Measurements from ENCODE around the gene KCTD8. TPM values are rescaled to one million over a fixed set of nuclear protein-coding genes. Genes with fewer than 3 reads are reported as not detected.

The KCTD8 gene
- total RNA-seq, 1 experiment from 2014 or later = not detected

DNA sequence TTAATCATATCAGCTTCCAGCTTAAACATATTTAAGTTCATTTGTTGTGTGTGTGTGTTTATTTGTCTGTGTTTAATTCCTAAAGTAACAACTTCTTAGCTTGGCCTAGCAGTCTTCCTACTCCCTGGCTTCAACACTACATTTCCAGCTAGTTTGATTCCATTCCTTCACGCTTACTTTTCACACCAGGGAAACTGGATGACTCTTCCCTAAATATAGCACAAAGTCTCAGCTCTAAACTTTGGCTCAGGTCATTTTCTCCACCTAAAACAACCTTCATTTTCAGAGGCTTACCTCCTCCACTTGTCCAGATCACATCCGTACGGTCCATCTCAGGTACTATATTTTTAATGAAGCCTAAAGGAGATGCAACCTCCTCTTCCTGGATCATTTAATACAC, 94.4 kb downstream of the KCTD8 start:
- BruUV-seq (replicated peaks) = no TSS peak
- ChIA-PET CTCF (no interaction called here), POLR2A (no interaction called here), RAD21 (ENCODE audit: low non-redundant PET in 1 of 2, low total read pairs in 2 of 2, uncharacterized antibody in 2 of 2, unreplicated experiment in 2 of 2) (no interaction called here)
- no peak for ATAC-seq
- Histone ChIP-seq H4K20me1 (ENCODE audit: insufficient read depth) (no peaks in the 10 kb centered on the region), H2AFZ (ENCODE audit: low read depth, low read length, poor library complexity, severe bottlenecking) (no peak overlapping the region), H3K9me2 (ENCODE audit: insufficient read depth) (no peaks in the 10 kb centered on the region), H3K27me3 (ENCODE audit: insufficient read depth, low read length) (no peaks in the 10 kb centered on the region), H3K36me3 (ENCODE audit: control insufficient read depth in 1 of 2, insufficient read depth in 2 of 2, low read length in 2 of 2) (no peaks in the 10 kb centered on the region), H3K4me3 (replicated peaks in 1 of 2; ENCODE audit: low read depth in 1 of 2, low read length in 2 of 2) (no peak overlapping the region), H3K27ac (ENCODE audit: low read depth, low read length) (no peak overlapping the region), H3K4me2 (ENCODE audit: low read length) (no peak overlapping the region), H3K79me2 (ENCODE audit: insufficient read depth, low read length) (no peaks in the 10 kb centered on the region), H3K4me1 (ENCODE audit: control insufficient read depth in 1 of 2, insufficient read depth in 2 of 2, low read length in 2 of 2) (no peaks in the 10 kb centered on the region), H3K9me3 (ENCODE audit: control insufficient read depth in 1 of 2, insufficient read depth in 1 of 2, low read depth in 1 of 2, low read length in 2 of 2) (peaks cover 0 to 22% of the 10 kb centered on the region in 2 experiments; a peak in 2 of 4 replicates), H3K9ac (ENCODE audit: low read length) (no peak overlapping the region)
- intact Hi-C loops (cut with micrococcal nuclease) = no loop called here
- no peak for TF ChIP-seq RAD21 (IDR thresholded peaks at IDR 0.05; ENCODE audit: low read depth)
- DNase-seq (ENCODE audit: low read depth, low spot score) = no peak

- TF ChIP-seq MAX (IDR thresholded peaks at IDR 0.05) (no peak), JUND (IDR thresholded peaks at IDR 0.05) (no peak), EGR1 (IDR thresholded peaks at IDR 0.05; ENCODE audit: low read depth) (no peak), EZH2phosphoT487 (IDR thresholded peaks at IDR 0.05; ENCODE audit: borderline replicate concordance) (no peak), ZFX (IDR thresholded peaks at IDR 0.05) (no peak), TCF7L2 (IDR thresholded peaks at IDR 0.05; ENCODE audit: borderline replicate concordance, extremely low read depth, insufficient read depth, insufficient read length) (no peak)
- TF ChIP-seq, protein P1, sequence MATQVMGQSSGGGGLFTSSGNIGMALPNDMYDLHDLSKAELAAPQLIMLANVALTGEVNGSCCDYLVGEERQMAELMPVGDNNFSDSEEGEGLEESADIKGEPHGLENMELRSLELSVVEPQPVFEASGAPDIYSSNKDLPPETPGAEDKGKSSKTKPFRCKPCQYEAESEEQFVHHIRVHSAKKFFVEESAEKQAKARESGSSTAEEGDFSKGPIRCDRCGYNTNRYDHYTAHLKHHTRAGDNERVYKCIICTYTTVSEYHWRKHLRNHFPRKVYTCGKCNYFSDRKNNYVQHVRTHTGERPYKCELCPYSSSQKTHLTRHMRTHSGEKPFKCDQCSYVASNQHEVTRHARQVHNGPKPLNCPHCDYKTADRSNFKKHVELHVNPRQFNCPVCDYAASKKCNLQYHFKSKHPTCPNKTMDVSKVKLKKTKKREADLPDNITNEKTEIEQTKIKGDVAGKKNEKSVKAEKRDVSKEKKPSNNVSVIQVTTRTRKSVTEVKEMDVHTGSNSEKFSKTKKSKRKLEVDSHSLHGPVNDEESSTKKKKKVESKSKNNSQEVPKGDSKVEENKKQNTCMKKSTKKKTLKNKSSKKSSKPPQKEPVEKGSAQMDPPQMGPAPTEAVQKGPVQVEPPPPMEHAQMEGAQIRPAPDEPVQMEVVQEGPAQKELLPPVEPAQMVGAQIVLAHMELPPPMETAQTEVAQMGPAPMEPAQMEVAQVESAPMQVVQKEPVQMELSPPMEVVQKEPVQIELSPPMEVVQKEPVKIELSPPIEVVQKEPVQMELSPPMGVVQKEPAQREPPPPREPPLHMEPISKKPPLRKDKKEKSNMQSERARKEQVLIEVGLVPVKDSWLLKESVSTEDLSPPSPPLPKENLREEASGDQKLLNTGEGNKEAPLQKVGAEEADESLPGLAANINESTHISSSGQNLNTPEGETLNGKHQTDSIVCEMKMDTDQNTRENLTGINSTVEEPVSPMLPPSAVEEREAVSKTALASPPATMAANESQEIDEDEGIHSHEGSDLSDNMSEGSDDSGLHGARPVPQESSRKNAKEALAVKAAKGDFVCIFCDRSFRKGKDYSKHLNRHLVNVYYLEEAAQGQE (IDR thresholded peaks at IDR 0.05; ENCODE audit: low read depth) = no peak
- no peak overlapping the region for H2AFZ ChIP-seq (ENCODE audit: low read depth, low read length, poor library complexity, severe bottlenecking)
- no peak for ATAC-seq
- no peak overlapping the region for H3K4me2 ChIP-seq (ENCODE audit: low read length)
- no peak overlapping the region for H3K27ac ChIP-seq (ENCODE audit: low read depth, low read length)
- no peaks in the 10 kb centered on the region for H4K20me1 ChIP-seq (ENCODE audit: insufficient read depth)
- RAD21 ChIA-PET (ENCODE audit: low non-redundant PET in 1 of 2, low total read pairs in 2 of 2, uncharacterized antibody in 2 of 2, unreplicated experiment in 2 of 2) = no interaction called here
- CTCF ChIA-PET = no interaction called here
- no TSS peak for BruUV-seq (replicated peaks)
- no peak overlapping the region for H3K4me3 ChIP-seq (replicated peaks in 1 of 2; ENCODE audit: low read depth in 1 of 2, low read length in 2 of 2)
- no peaks in the 10 kb centered on the region for H3K27me3 ChIP-seq (ENCODE audit: insufficient read depth, low read length)
- no peaks in the 10 kb centered on the region for H3K36me3 ChIP-seq (ENCODE audit: control insufficient read depth in 1 of 2, insufficient read depth in 2 of 2, low read length in 2 of 2)
- H3K9me2 ChIP-seq (ENCODE audit: insufficient read depth) = no peaks in the 10 kb centered on the region
- DNase-seq (ENCODE audit: low read depth, low spot score) = no peak
- POLR2A ChIA-PET = no interaction called here
- H3K9ac ChIP-seq (ENCODE audit: low read length) = no peak overlapping the region
- H3K4me1 ChIP-seq (ENCODE audit: control insufficient read depth in 1 of 2, insufficient read depth in 2 of 2, low read length in 2 of 2) = no peaks in the 10 kb centered on the region
- no peaks in the 10 kb centered on the region for H3K79me2 ChIP-seq (ENCODE audit: insufficient read depth, low read length)
- peaks cover 0 to 23% of the 10 kb centered on the region in 2 experiments; a peak in 2 of 4 replicates for H3K9me3 ChIP-seq (ENCODE audit: control insufficient read depth in 1 of 2, insufficient read depth in 1 of 2, low read depth in 1 of 2, low read length in 2 of 2)
- intact Hi-C loops (cut with micrococcal nuclease) = no loop called here
These were observed 97.5 kb downstream of the KCTD8 start for GRCh38 chr4:44351069-44351468.

Measured in HCT116 (cell line).